Amniotic epithelial cell (primary cell): ENCODE data around the gene ANKZF1.

Experiments
- DNase-seq: peaks from one replicate; pipeline ENCODE4 v3.0.0-alpha.2; 2010; ENCODE audit warnings: low read depth

ANKZF1 gene

DNA sequence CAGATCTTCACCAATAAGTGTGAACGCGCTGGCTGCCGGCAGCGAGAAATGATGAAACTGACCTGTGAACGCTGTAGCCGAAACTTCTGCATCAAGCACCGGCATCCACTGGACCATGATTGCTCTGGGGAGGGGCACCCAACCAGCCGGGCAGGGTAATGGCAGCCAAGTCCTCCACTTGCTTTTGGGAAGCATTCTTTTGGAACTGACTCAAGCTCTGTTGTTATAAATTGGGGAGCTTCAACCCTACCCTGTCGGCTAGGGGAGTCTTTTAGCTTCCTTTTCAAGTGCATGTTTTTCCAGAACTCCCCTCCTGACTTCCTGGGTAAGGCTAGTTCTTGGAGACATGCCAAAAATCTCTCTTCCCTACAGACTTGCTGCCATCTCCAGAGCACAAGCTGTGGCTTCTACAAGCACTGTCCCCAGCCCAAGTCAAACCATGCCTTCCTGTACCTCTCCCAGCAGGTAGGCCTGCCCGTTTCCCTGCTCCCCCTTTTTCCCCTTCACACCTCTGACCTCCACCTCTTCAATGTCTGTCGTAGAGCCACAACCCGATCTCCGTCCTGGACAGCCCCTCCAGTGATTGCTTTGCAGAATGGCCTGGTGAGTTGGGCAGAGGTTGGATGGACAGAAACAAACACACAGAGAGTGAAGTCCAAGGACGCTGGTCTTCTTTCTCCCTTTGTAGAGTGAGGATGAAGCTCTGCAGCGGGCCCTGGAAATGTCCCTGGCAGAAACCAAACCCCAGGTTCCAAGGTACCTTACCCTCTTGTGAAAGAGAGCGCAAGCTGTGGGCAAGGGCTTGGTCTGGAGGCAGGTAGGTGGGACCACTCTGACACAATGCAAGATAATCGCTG lies 21.5 kb upstream of the ANKZF1 start:
- DNase-seq, result peak; percentile 34

DNA sequence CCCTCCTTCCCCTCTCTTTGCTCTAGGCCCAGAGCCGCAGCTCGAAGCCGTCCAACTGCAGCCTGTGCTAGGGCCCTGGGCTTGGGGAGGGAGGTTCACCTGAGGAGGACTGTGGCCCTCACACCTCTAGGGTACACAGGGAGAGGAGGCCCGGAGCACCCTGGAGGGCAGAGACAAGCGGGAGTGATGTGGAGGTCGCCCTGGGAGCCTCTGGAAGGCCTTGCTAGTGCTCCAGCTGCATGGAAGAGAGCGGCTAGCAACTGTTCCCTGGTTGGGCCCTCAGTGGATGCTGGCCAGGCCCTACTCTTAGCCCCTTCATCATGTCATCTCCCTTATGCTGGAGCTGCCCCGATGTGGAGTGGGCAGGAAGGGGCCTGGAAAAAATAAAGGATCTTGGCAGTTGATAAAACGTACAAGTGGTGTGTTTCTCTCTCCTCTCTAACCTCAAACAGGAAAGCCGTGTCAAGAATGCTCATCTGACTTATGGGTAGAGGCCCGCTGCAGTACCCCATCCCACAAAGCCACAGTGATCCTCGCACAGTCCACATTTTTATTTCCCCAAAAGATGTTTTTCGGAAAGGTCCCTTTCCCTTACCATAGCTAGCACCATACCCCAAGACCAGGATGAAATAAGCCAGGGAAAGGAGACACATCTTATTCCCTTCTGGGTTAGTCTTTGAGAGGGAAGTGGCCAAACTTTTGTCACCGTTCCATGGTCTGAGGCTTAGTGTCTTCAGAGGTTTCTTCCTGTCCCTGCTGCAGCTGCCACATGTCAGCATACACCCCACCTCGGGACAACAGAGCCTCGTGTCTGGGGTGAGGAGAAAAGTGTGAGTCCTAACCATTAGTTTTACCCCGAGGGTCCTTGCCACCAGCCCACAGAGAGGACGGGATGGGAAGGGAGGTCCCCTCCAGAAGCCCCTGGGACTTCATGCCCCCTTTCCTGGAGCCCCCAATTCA lies 20.1 kb upstream of the ANKZF1 start:
- DNase-seq, result no peak

DNA sequence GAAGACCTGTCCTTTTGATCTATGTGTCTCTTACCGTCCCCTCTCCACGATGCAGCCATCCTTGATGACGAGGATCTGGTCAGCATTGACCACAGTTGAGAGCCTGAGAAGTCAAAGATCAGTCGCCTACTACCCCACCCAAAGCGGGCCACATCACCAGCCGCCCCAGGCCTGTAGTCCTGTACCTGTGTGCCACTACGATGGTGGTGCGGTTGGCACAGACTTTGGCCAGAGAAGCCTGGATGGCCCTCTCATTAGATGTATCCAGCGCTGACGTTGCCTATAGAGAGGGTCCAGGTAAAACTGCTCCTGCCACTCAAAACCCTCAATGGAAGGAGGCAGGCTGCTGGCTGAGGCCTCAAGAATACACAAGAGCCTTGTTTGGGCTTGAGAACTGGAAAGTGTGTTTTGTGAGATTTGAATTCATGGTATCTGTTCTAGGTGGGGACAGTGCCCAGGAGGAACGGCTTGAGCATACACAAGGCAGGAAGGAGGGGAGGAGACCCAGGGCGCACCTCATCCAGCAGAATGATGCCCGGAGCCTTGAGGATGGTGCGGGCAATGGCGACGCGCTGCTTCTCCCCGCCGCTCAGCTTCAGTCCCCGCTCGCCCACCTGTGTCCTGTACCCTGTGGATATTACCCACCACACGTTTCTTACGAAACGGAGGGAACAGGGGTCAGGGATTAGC lies 19.3 kb upstream of the ANKZF1 start:
- DNase-seq, result no peak

DNA sequence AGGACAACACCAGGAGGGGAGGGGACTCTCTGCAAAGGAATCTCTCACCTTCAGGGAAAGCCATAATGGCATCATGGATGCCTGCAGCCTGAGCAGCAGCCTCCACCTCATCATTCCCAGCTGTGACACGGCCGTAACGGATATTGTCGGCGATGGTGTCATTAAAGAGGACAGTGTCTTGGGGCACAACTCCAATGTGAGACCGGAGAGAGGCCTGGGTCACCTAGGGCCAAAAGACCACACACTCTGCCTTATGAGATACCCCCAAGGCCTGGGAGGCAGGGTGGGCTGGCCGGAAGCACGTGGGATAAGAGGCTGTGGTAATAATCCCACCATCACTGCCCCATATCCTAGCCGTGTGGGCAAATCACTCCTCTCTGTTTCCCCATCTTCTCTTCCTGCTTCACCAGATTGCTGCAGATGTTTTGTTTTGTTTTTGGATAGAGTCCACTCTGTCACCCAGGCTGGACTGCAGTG lies 18.7 kb upstream of the ANKZF1 start:
- DNase-seq, result no peak

DNA sequence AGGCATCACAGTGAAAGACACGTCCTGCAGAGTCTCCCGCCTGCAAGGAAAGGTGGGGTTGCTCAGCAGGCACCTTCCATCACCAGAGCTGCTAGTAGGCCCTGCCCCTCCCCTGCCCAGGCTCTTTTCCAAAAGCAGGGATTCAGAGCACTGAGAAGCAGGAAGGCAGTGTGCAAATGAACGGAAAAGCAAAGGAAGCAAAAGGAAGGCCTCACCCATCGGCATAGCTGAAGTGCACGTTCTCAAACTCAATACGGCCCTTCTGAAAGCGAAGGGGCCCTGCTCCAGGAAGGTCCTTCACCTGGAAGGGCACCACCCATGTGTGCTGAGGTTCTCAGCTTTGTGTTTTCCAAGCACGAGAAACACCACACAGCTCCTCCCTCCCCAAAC lies 16.6 kb upstream of the ANKZF1 start:
- DNase-seq, result no peak

DNA sequence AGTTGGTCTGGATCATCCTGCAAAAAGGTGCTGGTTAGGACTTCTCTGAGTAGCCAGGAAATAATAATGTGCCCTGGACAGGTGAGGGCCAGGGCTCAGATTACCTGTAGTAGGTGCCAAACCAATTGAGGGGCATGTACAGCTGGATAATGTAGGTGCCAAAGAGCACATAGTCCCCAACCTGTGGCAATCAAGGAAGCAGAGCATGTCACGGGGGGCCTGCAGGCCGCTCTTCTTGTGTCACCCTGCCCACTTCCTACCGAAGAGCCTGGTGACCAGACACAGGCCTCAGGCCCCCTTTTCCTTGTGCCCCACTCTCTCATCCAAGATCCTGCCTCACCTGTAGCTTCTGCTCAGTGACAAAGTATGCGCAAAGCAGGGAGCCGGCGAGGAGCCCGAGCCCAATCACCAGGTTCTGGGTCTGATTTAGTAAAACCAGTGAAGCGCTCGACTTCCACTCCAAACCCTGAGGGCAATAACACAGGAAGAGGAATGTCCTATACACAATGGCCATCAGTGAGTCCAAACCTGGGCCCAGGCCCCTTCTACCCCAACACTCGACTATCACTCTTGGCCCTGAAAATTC lies 16.0 kb upstream of the ANKZF1 start:
- no peak for DNase-seq

DNA sequence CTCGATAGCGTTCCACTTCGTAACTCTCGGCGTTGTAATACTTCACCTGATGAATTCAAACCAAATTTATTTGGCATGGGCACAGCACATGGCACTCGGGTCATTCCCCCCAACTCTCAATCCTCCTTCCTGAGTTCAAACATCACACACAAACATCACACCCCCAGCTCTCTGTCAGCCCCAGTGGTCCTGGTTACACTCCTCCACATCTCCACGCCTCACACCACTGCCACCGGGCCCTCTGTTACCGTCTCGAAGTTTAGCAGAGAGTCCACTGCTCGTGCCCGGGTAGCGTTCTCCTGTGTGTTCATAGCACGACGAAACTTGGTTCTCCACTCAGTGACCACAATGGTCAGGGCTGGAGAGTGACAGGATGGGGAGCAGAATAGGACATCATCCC lies 15.5 kb upstream of the ANKZF1 start:
- no peak for DNase-seq

DNA sequence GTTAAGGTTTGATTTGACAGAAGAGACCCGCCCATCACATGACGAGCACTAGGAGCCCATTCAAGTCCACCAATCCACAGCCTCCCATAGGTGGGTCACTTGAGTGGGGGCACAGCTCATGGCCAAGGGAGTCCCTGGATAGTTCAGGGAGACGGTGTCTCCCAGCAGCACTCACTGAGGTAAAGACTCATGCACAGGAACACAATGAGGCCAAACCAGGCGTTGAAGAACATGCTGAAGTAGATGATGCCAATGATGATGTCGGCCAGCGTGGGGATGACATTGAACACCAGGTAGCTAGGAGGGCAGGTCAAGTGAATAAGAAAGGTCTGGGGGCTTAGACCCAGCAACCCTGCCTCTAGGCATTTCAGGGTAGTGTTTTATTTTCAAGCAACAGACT lies 14.8 kb upstream of the ANKZF1 start:
- DNase-seq, result no peak

DNA sequence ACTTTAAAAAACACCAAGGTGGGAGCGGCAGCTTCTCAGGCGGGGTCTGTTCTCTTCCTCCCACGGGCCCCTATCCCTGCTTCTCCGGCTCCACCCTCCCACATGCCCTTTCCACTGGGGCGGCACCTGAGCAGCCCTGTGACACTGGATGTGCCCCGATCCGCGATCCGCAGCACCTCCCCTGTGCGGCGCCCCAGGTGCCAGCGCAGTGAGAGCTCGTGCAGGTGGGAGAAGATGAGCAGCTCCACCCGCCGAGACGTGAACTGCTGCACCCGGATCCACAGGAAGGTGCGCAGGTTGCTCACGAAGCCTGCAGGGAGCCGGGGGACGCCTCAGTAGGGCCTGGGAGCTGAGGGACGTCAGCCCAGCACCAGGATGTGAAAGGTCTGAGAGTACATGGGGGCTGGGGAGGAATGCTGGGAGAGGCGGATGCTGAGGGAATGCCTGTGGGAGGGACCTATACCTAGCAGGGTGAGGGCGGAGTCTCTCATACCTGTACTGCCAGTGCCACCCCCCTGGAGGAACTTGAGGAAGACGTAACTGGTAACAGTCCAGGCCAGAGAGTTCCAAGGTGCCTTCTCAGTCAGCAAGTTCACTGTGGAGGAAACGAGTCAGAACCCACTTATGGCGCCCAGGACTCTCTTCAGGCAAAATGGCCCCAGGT lies 13.6 kb upstream of the ANKZF1 start:
- no peak for DNase-seq

DNA sequence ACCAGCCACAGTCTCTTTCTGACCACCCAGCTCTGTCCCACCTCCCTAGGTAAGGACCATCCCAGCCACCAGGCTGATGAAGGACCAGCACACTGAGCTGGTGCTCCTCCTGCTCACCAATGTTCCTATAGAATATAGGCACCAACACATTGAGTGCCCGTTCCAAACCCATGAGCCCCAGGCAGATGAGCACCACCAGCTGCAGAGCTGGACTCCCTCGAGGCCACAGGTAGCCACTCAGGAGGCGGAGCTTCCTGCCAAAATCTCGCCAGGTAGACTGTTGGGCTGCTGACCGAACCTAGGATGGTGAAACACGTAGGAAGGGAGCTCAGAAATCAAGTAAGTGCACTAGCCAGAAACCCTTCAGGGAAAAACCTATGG lies 13.1 kb upstream of the ANKZF1 start:
- DNase-seq, result no peak

DNA sequence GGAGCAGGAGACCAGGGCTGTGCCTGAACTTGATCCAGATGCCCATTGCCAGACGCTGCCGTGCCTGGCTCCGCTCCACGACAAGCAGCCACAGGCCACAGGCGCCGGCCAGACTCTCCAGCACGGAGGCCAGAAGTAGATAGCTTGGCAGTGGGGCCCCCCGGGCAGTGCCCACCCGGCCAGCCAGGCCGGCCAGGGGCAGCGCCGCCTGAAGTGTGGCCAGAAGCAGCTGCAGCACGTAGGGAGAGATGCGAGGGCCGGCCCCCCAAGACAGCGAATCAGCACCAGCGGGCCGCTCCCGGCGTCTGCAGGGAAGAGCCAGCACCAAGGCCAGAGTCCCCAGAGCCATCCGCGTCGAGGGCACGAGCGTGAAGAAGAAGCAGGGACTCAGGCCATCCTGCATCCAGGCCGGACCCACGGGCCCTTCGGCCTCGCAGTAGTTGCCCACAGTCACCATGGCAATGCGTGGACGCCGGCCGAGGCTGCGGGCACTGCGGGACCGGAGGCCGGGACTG lies 11.3 kb upstream of the ANKZF1 start:
- DNase-seq, result peak; percentile 62

DNA sequence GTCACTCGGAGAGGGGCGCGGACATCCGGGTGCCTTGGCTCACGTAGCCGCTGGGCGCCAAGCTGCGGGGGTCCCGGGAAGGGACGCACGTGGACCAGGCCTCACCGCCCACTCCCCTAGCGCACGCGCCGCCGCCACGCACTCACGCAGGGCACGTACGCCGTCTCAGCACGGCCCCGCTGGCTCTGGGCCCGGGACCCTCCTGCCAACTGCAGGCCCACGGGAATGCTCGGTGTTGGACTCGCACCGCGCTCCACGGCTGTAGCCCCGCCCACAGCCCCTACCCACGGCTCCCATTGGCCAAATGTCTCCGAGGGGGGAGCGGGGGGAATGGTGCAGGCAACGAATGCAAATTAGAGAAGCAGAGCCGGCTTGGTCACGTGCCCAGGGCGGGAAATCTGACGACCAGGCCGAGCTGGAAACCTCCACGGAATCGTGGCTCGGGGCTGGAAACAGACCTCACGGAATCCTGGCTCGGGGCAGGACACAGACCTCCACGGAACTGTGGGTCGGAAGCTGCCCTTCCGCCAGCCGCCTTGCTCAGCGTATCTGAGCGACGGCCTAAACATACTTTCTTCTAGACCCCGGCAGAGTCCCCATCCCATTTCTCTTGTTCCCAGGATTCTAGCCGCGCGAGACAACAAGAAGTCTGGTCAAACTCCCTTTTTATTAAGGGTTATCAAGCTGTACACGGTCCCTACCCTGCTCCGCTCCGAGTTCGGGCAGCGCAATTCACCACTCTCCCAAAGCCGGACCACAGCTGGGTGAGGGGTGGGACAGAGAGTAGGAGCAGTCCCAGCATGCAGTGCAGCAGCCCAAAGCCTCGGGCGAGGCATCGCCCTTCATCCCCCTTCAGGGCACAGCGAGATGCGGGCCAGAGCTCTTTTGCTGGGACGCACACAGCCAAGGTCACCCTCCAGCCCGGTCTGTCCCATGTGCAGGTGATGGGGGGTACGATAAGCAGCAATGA lies 10.6 kb upstream of the ANKZF1 start, which contains the start of gene ABCB6:
ABCB6 (minus strand) TSS at position 227 of the 970 bp plus-strand sequence. CDS start 285 bp downstream, outside the sequence.
- peak; percentile 91 for DNase-seq

DNA sequence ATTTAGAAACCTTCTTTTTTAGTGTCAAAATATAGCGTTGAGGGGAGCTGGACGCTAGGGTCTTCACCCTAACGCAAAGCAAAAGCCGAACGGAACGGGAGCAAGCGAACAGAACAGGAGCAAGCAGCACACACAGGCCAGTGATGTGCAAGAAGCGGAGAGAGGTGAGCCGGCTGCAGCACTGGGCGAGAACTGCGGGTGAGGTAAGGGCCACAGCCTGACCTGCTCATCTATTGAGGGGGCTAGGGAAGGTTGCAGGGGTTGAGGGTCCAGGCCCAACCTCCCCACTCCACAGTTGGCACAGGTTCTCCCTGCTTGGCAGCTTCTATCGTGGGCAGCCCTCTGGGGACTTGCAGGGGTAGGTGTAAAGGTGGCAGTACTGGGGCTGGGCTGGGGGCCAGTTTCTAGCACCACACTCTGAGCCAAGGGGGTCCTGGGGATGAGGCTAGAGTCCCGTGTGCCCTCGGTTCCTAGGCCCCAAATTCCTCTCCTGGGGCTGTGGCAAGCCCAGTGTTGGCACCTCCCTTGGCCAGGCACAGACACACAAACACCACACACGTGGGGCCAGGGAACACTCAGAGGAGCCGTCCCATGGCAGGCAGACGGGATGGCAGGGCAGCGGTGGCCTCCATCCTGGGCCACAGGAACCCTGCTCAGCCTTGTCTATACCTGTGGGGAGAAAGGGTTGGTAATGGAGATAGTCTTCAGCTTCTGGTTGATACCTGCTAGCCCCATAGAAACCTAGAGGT lies 9.6 kb upstream of the ANKZF1 start:
- DNase-seq, result no peak

DNA sequence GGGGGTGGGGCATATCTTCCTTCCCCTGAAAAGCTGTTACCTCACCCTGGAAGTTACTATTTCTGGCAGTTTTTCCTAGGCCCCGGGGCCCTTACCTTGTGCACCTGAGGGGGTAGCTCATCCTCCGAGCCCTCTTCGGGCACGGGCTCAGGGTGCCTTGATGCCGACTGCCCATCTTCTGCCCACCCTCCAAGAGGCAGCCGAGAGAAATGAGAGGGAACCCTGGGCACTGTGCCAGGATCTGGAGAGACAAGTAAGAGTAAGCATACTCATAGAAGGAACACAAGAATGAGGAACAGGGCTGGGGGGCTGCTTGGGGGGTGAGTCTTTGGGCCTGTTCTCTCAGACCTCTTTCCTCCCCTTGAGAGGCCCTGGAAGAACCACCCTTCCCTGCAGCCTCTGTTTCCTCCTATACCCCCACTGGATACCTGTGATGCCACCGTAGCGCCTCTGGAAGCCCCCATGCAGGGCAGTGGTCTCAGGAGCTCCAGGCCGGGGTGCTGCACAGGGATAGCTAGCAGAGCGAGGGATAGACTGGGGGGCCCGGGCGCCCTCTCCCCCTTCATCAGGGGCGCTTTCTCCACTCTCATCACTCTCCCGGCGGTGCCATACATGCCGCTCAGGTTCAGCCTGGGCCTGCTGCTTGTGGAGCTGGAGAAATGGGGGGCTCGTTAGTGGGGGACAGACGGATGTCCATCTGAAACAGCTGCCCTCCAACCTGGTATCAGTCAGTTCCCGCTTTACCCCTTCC lies 8.8 kb upstream of the ANKZF1 start:
- no peak for DNase-seq

DNA sequence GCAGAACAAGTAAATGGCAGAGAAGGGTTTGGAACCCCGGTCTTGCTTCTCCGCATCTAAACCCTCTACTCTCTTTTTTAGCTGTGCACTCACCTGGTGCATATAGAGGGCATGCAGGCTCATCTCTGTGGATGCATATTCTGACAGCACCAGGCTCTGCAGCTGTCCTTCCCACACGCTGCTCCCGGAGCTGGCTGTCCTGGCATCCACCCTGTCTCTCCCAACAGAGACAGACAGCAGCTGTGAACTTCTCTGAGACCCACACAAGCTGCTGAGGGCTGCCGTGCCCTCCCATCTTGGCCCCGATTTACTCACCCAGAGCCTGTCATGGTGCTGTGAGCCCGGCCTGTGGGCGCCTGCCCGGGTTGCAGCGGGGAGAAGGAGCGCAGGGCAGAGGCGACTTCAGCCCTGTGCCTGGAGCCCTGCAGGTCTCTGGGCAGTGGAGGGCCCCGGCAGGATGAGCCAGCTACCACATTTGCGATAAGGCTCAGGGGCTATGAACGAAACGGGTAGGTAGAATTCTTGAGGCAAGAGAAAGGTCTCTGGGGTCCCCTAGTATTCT lies 7.6 kb upstream of the ANKZF1 start:
- no peak for DNase-seq

DNA sequence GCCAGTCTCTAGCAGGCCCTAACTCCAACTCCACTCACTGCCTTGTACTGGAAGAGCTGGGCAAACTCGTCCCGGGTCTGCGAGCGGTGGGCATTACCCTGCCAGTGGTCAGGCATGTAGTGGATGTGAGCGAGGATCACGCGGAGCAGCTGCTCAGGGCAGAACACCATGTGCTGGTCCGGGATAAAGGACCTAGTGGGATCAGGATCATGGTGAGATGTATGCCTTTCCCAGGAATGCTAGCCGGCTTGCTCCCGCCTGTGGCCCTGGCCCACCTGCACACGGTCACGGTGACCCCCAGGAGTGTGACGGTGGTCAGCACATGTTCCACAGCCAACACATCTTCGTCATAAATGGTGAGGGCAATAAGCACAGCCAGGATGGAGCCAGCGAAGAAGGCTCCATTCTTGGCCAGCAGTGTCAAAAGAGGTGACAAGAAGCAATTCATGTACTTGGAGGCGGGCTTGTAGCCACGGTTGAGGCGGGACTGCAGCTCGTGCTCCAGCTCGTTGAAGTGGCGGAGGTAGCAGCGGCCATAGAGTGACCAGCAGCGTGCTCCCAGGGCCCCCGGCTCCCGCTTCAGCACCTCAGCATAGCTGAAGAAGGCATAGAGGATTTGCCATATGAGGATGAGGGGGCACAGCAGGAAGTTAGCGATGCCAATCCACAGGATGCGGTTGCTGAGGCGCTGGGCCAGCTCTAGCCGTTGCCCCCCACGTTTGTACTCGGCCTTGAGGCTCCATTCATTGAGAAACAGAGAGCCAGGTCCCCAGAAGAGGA lies 5.6 kb upstream of the ANKZF1 start:
- DNase-seq, result no peak

DNA sequence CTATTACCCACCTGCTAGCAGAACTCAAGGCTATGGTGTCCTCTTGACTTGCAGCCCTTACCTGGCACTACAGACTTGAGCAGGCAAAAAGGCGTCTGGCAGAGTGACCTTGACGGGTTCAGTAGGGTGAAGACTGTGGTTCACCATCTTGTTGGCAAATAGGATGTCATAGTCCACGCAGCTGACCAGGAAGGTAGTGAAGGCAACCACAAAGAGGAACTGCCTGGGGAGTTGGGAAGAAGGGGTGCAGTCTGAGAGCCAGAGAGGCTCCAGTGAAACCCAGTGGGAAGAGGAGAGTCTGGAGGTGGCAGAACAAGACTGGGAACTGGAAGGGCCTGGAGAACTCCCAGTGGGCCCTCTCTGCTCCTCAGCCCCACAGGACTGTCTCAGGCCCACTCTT lies 4.3 kb upstream of the ANKZF1 start:
- no peak for DNase-seq
